Colonic mucosa (tissue), 4 donors: ENCODE measurements around the gene SPRTN. TPM values are rescaled to one million over a fixed set of nuclear protein-coding genes. Genes with fewer than 3 reads are reported as not detected.

Experiments used
- DNase-seq: peaks from one replicate; pipeline ENCODE4 v3.0.0-alpha.2; 2020
- H3K27ac ChIP-seq: fragments of 200-600 bp; one replicate; pipeline ENCODE4 v1.8.0; 2021
- H3K27me3 ChIP-seq: fragments of 200-600 bp; one replicate; pipeline ENCODE4 v1.8.0; 2021
- H3K36me3 ChIP-seq: fragments of 200-600 bp; one replicate; pipeline ENCODE4 v1.8.0; 2021
- H3K4me1 ChIP-seq: fragments of 200-600 bp; one replicate; pipeline ENCODE4 v1.8.0; 2021; ENCODE audit warnings: mild to moderate bottlenecking
- H3K4me3 ChIP-seq: fragments of 200-600 bp; one replicate; pipeline ENCODE4 v1.8.0; 2021
- H3K9ac ChIP-seq, 2 donors: one replicate each; pipeline ENCODE4 v1.7.0; 2013; ENCODE audit warnings: control low read depth in 2 of 2, low read depth in 2 of 2, low read length in 2 of 2
- H3K9me3 ChIP-seq: fragments of 200-600 bp; one replicate; pipeline ENCODE4 v1.8.0; 2021
- intact Hi-C: fragments of 100-400 bp; cut with DNase I; formaldehyde crosslinking; loops from one replicate; pipeline ENCODE4 v1.14.1; 2022
- total RNA-seq, 2 donors: library from RNA; stranded (reverse); fragmentation: NEBNext Ultra II Directional in 1 of 2; extraction: Animal tissue kit (Norgen Biotek cat#: 25700) in 1 of 2; gene quantifications; one replicate each; pipeline ENCODE4 v1.2.1, GENCODE V29; 2021
- TF ChIP-seq, protein P1 (sequence below): fragments of 200-600 bp; IDR thresholded peaks from one replicate; pipeline ENCODE4 v1.8.0; 2022; ENCODE audit warnings: antibody characterized with exemption, mild to moderate bottlenecking
- donor health status: healthy.
- donor health status: DM: no; HTN: no; CAD: no.
- donor health status: DM: no; HTN: no; CAD: no.

The SPRTN gene
- total RNA-seq, 2 donors from 2014 or later: 8.5 to 12.3 TPM

DNA sequence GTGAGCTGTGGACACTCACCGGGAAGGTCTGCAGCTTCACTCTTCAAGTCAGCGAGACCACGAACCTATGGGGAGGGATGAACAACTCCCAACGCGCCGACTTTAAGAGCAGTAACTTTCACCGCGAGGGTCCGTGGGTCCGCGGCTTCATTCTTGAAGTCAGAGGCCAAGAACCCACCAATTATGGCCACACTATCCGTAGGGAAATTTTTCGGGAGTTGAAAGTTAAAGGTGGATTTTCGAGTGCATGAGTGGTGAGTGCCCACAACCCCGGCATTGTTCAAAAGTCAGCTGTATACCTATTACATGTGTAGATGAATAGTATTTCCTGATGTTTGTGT, 20.1 kb upstream of the SPRTN start:
- Histone ChIP-seq H3K9ac (no peak overlapping the region), H3K9me3 (no peaks in the 10 kb centered on the region), H3K36me3 (no peaks in the 10 kb centered on the region), H3K4me3 (no peak overlapping the region), H3K27me3 (no peaks in the 10 kb centered on the region), H3K27ac (no peak overlapping the region), H3K4me1 (no peaks in the 10 kb centered on the region)
- DNase-seq: no peak
- TF ChIP-seq, protein P1, sequence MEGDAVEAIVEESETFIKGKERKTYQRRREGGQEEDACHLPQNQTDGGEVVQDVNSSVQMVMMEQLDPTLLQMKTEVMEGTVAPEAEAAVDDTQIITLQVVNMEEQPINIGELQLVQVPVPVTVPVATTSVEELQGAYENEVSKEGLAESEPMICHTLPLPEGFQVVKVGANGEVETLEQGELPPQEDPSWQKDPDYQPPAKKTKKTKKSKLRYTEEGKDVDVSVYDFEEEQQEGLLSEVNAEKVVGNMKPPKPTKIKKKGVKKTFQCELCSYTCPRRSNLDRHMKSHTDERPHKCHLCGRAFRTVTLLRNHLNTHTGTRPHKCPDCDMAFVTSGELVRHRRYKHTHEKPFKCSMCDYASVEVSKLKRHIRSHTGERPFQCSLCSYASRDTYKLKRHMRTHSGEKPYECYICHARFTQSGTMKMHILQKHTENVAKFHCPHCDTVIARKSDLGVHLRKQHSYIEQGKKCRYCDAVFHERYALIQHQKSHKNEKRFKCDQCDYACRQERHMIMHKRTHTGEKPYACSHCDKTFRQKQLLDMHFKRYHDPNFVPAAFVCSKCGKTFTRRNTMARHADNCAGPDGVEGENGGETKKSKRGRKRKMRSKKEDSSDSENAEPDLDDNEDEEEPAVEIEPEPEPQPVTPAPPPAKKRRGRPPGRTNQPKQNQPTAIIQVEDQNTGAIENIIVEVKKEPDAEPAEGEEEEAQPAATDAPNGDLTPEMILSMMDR: no peak
- intact Hi-C loops: no loop called here

DNA sequence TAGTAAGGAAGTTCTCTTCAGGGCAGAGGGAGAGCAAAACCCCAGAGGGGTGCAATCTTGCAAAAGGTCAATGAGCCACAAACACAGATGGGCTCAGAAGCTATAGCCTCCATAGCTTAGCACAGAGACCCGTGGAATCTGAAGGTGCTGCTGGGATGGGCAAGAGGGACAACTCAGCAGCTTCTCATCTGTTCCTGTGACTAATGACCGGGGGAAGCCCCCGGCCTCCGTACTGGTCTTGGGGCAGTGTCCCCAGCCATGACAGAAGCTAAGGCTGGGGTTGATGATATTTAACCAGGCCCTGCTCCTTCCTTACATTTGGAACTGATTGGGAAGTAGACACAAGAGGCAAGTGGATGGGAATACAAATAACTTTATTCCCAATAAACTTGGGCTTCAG, 19.5 kb upstream of the SPRTN start:
- Histone ChIP-seq H3K4me3 (no peak overlapping the region), H3K4me1 (no peaks in the 10 kb centered on the region), H3K9me3 (no peaks in the 10 kb centered on the region), H3K27me3 (no peaks in the 10 kb centered on the region), H3K36me3 (no peaks in the 10 kb centered on the region), H3K9ac (no peak overlapping the region), H3K27ac (no peak overlapping the region)
- intact Hi-C loops: no loop called here
- TF ChIP-seq, protein P1: no peak
- no peak for DNase-seq

DNA sequence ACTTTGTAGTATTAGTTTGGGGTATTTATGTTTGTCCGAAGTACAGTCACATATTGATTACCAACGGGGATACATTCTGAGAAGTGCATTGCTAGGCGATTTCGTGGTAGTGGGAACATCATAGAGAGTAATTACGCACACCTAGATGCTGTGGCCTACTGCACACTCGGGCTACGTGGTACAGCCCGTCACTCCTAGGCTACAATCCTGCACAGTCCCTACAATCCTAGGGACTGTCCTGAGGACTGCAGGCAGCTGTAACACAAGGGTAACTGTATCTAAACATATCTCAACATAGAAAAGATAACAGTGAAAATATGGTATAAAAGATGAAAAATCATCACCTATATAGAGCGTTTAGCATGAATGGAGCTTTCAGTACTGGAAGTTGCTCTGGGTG, 19.0 kb upstream of the SPRTN start:
- Histone ChIP-seq H3K4me3 (no peak overlapping the region), H3K9me3 (no peaks in the 10 kb centered on the region), H3K36me3 (no peaks in the 10 kb centered on the region), H3K27me3 (no peaks in the 10 kb centered on the region), H3K9ac (no peak overlapping the region), H3K27ac (no peak overlapping the region), H3K4me1 (no peaks in the 10 kb centered on the region)
- TF ChIP-seq, protein P1: no peak
- DNase-seq: no peak
- intact Hi-C loops: no loop called here

DNA sequence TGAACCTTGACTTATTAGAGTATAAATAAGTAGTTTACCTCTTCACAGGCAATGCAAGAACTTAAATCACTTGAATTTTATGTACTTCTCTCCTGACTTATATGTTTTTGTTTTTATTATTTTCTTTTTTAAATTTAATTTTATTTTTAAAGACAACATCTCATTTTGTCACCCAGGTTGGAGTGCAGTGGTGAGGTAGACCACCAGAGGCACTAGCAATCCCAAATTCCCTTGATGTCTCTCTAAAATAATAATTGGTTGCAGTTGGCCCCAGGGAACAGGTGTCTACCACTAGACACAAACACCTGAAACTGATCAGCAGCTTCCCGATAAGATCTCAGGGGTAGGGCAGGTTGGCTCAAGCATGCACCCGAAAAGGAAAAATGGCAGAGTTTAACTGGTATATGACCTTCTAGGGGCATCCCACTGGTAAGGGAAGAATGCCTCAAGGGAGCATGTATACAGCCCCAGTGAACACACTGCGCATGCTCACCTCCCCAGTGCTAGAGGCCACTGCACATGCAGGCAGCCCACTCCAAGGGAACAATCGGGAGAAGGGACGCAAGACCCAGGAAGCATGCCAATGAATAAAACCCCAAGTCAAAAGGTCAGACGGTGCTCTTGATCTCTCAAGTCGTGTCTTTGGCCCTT, 15.1 kb upstream of the SPRTN start:
- Histone ChIP-seq H3K4me1 (no peaks in the 10 kb centered on the region), H3K27me3 (no peaks in the 10 kb centered on the region), H3K4me3 (no peak overlapping the region), H3K9ac (no peak overlapping the region), H3K27ac (no peak overlapping the region), H3K9me3 (no peaks in the 10 kb centered on the region), H3K36me3 (no peaks in the 10 kb centered on the region)
- DNase-seq: no peak
- TF ChIP-seq, protein P1: no peak
- intact Hi-C loops: no loop called here

DNA sequence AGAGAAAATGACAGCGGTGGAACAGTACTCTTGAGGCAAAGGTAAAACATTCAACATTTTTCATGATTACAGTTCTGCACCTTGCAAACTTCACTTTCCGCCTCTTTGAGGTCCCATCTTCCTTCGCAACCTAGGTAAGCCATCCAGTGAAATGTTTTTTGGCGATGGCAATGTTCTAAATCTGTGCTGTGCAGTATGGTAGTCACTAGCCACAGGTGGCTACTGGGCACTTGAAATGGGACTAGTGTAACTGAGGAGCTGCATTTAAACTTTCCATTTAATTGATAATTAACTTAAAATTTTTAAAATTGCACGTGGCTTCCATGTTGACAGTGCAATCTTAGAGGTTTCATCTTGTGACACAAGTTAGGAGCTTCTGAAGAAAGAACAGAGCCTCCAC, 13.4 kb upstream of the SPRTN start:
- no peaks in the 10 kb centered on the region for H3K9me3 ChIP-seq
- no peak overlapping the region for H3K27ac ChIP-seq
- H3K4me3 ChIP-seq: no peak overlapping the region
- H3K27me3 ChIP-seq: no peaks in the 10 kb centered on the region
- intact Hi-C loops: no loop called here
- H3K9ac ChIP-seq: no peak overlapping the region
- no peaks in the 10 kb centered on the region for H3K36me3 ChIP-seq
- TF ChIP-seq, protein P1: no peak
- H3K4me1 ChIP-seq: no peaks in the 10 kb centered on the region
- DNase-seq: no peak
